Right lung (tissue), 10 donors: Measurements from ENCODE around the gene TRIM41. TPM values are rescaled to one million over a fixed set of nuclear protein-coding genes. Genes with fewer than 3 reads are reported as not detected.
"Not testable (repeated sequence)": the region's sequence is repeated elsewhere in the genome, so short reads cannot be mapped to it uniquely, and the experiment has no call there.

Experiments used
- DNase-seq, 2 donors: peaks; one replicate each; pipeline ENCODE4 v3.0.0-alpha.2; 2013
- long read RNA-seq, 8 donors: transcript quantifications; one replicate each; lab custom pipeline, GENCODE V29; 2026
- polyA plus RNA-seq, 5 donors: library from polyadenylated mRNA; unstranded; fragments of 120-200 nt; gene quantifications; one replicate each; pipeline versions ENCODE4 v1.2.1 to v1.2.3, GENCODE V29; 2013; ENCODE audit warnings: inconsistent platforms in 1 of 5, low replicate concordance in 1 of 5; ENCODE audit not compliant: insufficient read length in 5 of 5, insufficient read depth in 1 of 5

Gene TRIM41
- polyA plus RNA-seq = 10 to 100 TPM; 22.2 to 29.1 (median 28.1) TPM
- long read RNA-seq, donor 1, partial matches to known transcripts = 5,984 of 6,229 reads
- long read RNA-seq, donor 1, other reads (novel, unspliced or antisense) = 244 of 6,229 reads
- long read RNA-seq, donor 2, partial matches to known transcripts = 3,925 of 4,071 reads
- long read RNA-seq, donor 2, other reads (novel, unspliced or antisense) = 144 of 4,071 reads
- long read RNA-seq, donor 3, full-length matches to known transcripts = 1 of 6,332 reads
- long read RNA-seq, donor 3, partial matches to known transcripts = 5,983 of 6,332 reads
- long read RNA-seq, donor 3, other reads (novel, unspliced or antisense) = 348 of 6,332 reads
- long read RNA-seq, donor 4, partial matches to known transcripts = 4,011 of 4,310 reads
- long read RNA-seq, donor 4, other reads (novel, unspliced or antisense) = 298 of 4,310 reads
- long read RNA-seq, donor 5, full-length matches to known transcripts = 3 of 7,501 reads
- long read RNA-seq, donor 5, partial matches to known transcripts = 7,290 of 7,501 reads
- long read RNA-seq, donor 5, other reads (novel, unspliced or antisense) = 208 of 7,501 reads
- long read RNA-seq, donor 6, partial matches to known transcripts = 5,599 of 5,832 reads
- long read RNA-seq, donor 6, other reads (novel, unspliced or antisense) = 232 of 5,832 reads
- long read RNA-seq, donor 7, partial matches to known transcripts = 6,820 of 6,993 reads
- long read RNA-seq, donor 7, other reads (novel, unspliced or antisense) = 172 of 6,993 reads
- long read RNA-seq, donor 8, partial matches to known transcripts = 2,598 of 2,788 reads
- long read RNA-seq, donor 8, other reads (novel, unspliced or antisense) = 189 of 2,788 reads

GRCh38 chr5:181223058-181223728 is at the start of gene TRIM41:
Gene TRIM41, plus strand, starts transcription at chr5:181223281. Its CDS starts 719 bp downstream, at chr5:181224000.
- DNase-seq = peak; percentile 98

- DNase-seq = no peak
Measured at GRCh38 chr5:181173420-181174342, 49.4 kb upstream of the TRIM41 start.

GRCh38 chr5:181176254-181176952 is 46.7 kb upstream of the TRIM41 start:
- DNase-seq = no peak

- DNase-seq = not testable (repeated sequence)
Measured at GRCh38 chr5:181177559-181177958, 45.5 kb upstream of the TRIM41 start.

GRCh38 chr5:181181650-181182565 is 41.2 kb upstream of the TRIM41 start:
- no peak for DNase-seq

- DNase-seq = no peak
Measured at GRCh38 chr5:181182651-181183050, 40.4 kb upstream of the TRIM41 start.

- DNase-seq = no peak
Measured at GRCh38 chr5:181184845-181185216, 38.2 kb upstream of the TRIM41 start.

- DNase-seq = no peak
Measured at GRCh38 chr5:181185560-181185959, 37.5 kb upstream of the TRIM41 start.

- DNase-seq = no peak
Measured at GRCh38 chr5:181186022-181186421, 37.1 kb upstream of the TRIM41 start.

GRCh38 chr5:181186986-181187499 is 36.0 kb upstream of the TRIM41 start:
- DNase-seq = no peak

- peak in 1 of 2 donors; percentile 79 for DNase-seq
Measured at GRCh38 chr5:181187500-181188213, 35.4 kb upstream of the TRIM41 start.

- peak; percentile 75 to 87 for DNase-seq
Measured at GRCh38 chr5:181188700-181189362, 34.2 kb upstream of the TRIM41 start.

GRCh38 chr5:181189363-181189961 is 33.6 kb upstream of the TRIM41 start:
- DNase-seq = no peak

- DNase-seq = no peak
Measured at GRCh38 chr5:181189962-181190710, 32.9 kb upstream of the TRIM41 start.

GRCh38 chr5:181190711-181191525 is 32.2 kb upstream of the TRIM41 start:
- no peak for DNase-seq
